ENCODE data around the gene TBX10.

GRCh38 chr11:67649634-67650510 lies 10.3 kb upstream of the TBX10 start:
- TF ChIP-seq CTCF (conservative IDR thresholded peaks at IDR 0.05; ENCODE audit: low read depth, low read length): no peak
- TF ChIP-seq EZH2 (IDR thresholded peaks at IDR 0.05; ENCODE audit: borderline replicate concordance, low read depth, low read length, poor library complexity, severe bottlenecking): no peak

Measured in A673 (cell line).